B cell (primary cell): ENCODE results near the gene C2CD4A. TPM values are rescaled to one million over a fixed set of nuclear protein-coding genes. Genes with fewer than 3 reads are reported as not detected.

ENCODE experiments used
- ATAC-seq: fragments of 200-7000 bp; cut with Tn5 transposase; one replicate; pipeline ENCODE4 v1.10.0; 2021; ENCODE audit warnings: low read depth, mild to moderate bottlenecking, moderate number of reproducible peaks, moderate library complexity
- CTCF ChIA-PET: fragments of 350-600 bp; sonication (Branson Sonifier 250); formaldehyde crosslinking; loops from one replicate; lab custom pipeline; 2021; ENCODE audit warnings: antibody characterized with exemption, inconsistent platforms; lab: Charles Lee
- POLR2A ChIA-PET: fragments of 350-600 bp; sonication (Branson Sonifier 250); formaldehyde crosslinking; loops from one replicate; lab custom pipeline; 2021; ENCODE audit warnings: antibody characterized with exemption; lab: Charles Lee
- DNase-seq: peaks from one replicate; pipeline ENCODE4 v3.0.0; 2013
- H2AFZ ChIP-seq: 2 replicates; pipeline ENCODE4 v1.6.1; 2012; ENCODE audit warnings: mild to moderate bottlenecking, low read depth, low read length; ENCODE audit not compliant: insufficient read depth, poor library complexity, severe bottlenecking
- H3K27ac ChIP-seq, 2 donors: 1 replicate in 1 of 2; 2 replicates in 1 of 2; pipeline ENCODE4 v1.5.1; 2012 to 2013; ENCODE audit warnings: low read length in 2 of 2, mild to moderate bottlenecking in 2 of 2, moderate library complexity in 1 of 2
- H3K27me3 ChIP-seq, 4 experiments: fragments of 200-600 bp in 1 of 4; sonication (generic) in 1 of 4; replicated peaks in 1 of 4; 1 replicate in 2 of 4; 2 replicates in 2 of 4; pipeline versions ENCODE4 v1.6.1 to v1.7.0; 2013 to 2016; ENCODE audit warnings: low read length in 3 of 4, mild to moderate bottlenecking in 2 of 4, mixed read lengths in 1 of 4, moderate library complexity in 1 of 4; ENCODE audit not compliant: insufficient read depth in 4 of 4, control insufficient read depth in 3 of 4; ENCODE audit errors: control extremely low read depth in 1 of 4
- H3K36me3 ChIP-seq, 2 experiments: replicated peaks in 1 of 2; 1 replicate in 1 of 2; 2 replicates in 1 of 2; pipeline versions ENCODE4 v1.6.1 to v1.7.1; 2013; ENCODE audit warnings: low read length in 1 of 2; ENCODE audit not compliant: insufficient read depth in 2 of 2, control insufficient read depth in 1 of 2; ENCODE audit errors: control extremely low read depth in 1 of 2, extremely low read depth in 1 of 2
- H3K4me1 ChIP-seq, 2 donors: fragments of 200-600 bp in 1 of 2; sonication (generic) in 1 of 2; 1 replicate in 1 of 2; 2 replicates in 1 of 2; pipeline versions ENCODE4 v1.5.1 to v1.6.1; 2013 to 2017; ENCODE audit warnings: low read length in 2 of 2; ENCODE audit not compliant: control insufficient read depth in 2 of 2, insufficient read depth in 2 of 2
- H3K4me2 ChIP-seq: replicated peaks from 2 replicates; pipeline ENCODE3; 2012; ENCODE audit warnings: mild to moderate bottlenecking, low read depth, low read length; ENCODE audit not compliant: poor library complexity, severe bottlenecking
- H3K4me3 ChIP-seq, 5 experiments: fragments of 200-600 bp in 1 of 5; sonication (generic) in 1 of 5; 1 replicate in 3 of 5; 2 replicates in 2 of 5; pipeline versions ENCODE4 v1.5.1 to v1.7.0; 2011 to 2016; ENCODE audit warnings: low read length in 4 of 5, mild to moderate bottlenecking in 4 of 5, low read depth in 2 of 5, control low read depth in 1 of 5, moderate library complexity in 1 of 5; ENCODE audit not compliant: insufficient read depth in 1 of 5; ENCODE audit errors: control extremely low read depth in 1 of 5, extremely low read depth in 1 of 5
- H3K79me2 ChIP-seq: fragments of 200-600 bp; sonication (generic); one replicate; pipeline ENCODE4 v1.6.0; 2016; ENCODE audit warnings: low read length; ENCODE audit not compliant: control insufficient read depth, insufficient read depth
- H3K9ac ChIP-seq: fragments of 200-600 bp; sonication (generic); 2 replicates; pipeline ENCODE4 v1.6.1; 2017; ENCODE audit warnings: mild to moderate bottlenecking, low read length, moderate library complexity
- H3K9me3 ChIP-seq, 3 donors: one replicate each; pipeline versions ENCODE4 v1.6.1 to v1.7.1; 2013; ENCODE audit warnings: low read length in 2 of 3; ENCODE audit not compliant: control insufficient read depth in 2 of 3, insufficient read depth in 1 of 3; ENCODE audit errors: control extremely low read depth in 1 of 3
- H4K20me1 ChIP-seq: 2 replicates; pipeline ENCODE4 v1.6.0; 2012; ENCODE audit warnings: mild to moderate bottlenecking, low read length; ENCODE audit not compliant: insufficient read depth, control insufficient read depth, poor library complexity, severe bottlenecking
- H3K27ac Mint-ChIP-seq: one replicate; pipeline ENCODE4 v1.8.0; 2021; ENCODE audit warnings: mixed read lengths
- H3K27me3 Mint-ChIP-seq: one replicate; pipeline ENCODE4 v1.8.0; 2021; ENCODE audit warnings: mixed read lengths
- H3K4me1 Mint-ChIP-seq: one replicate; pipeline ENCODE4 v1.8.0; 2021; ENCODE audit warnings: mixed read lengths
- H3K4me3 Mint-ChIP-seq: one replicate; pipeline ENCODE4 v1.8.0; 2021; ENCODE audit warnings: mixed read lengths
- H3K9me3 Mint-ChIP-seq: one replicate; pipeline ENCODE4 v1.8.0; 2022; ENCODE audit warnings: mixed read lengths; ENCODE audit not compliant: insufficient read depth
- EZH2 ChIP-seq: IDR thresholded peaks from 2 replicates; pipeline ENCODE4 v1.6.1; 2012; ENCODE audit warnings: borderline replicate concordance, low read depth, mild to moderate bottlenecking, moderate library complexity, low read length; ENCODE audit not compliant: insufficient read depth, poor library complexity, severe bottlenecking
- WGBS: methylation state at CpG from one replicate; pipeline ENCODE4 v1.1.5; 2013; ENCODE audit warnings: missing lambda C conversion rate; ENCODE audit not compliant: insufficient coverage; 5-methylcytosine and 5-hydroxymethylcytosine counted together
- intact Hi-C: fragments of 100-400 bp; cut with micrococcal nuclease; formaldehyde crosslinking; loops from one replicate; pipeline ENCODE4 v1.10.0; 2022
- polyA plus RNA-seq: library from polyadenylated mRNA; depleted of rRNA; stranded (reverse); fragments of >200 nt; gene quantifications from 2 replicates; pipeline ENCODE4 v1.2.3, GENCODE V29; 2012
- total RNA-seq, 2 donors: library from RNA; stranded (reverse); fragments of 120-200 nt in 1 of 2; gene quantifications; 1 replicate in 1 of 2; 2 replicates in 1 of 2; pipeline versions ENCODE4 v1.2.3 to v1.2.4, GENCODE V29; 2013 to 2022
- TF ChIP-seq, protein P1 (sequence below): fragments of 200-600 bp; IDR thresholded peaks from one replicate; pipeline ENCODE4 v1.8.0; 2022; ENCODE audit warnings: antibody characterized with exemption, mild to moderate bottlenecking

C2CD4A gene
- total and polyA plus RNA-seq, 2 donors (not counting 1 experiment from before 2014, with no cell fraction given), result not detected

DNA sequence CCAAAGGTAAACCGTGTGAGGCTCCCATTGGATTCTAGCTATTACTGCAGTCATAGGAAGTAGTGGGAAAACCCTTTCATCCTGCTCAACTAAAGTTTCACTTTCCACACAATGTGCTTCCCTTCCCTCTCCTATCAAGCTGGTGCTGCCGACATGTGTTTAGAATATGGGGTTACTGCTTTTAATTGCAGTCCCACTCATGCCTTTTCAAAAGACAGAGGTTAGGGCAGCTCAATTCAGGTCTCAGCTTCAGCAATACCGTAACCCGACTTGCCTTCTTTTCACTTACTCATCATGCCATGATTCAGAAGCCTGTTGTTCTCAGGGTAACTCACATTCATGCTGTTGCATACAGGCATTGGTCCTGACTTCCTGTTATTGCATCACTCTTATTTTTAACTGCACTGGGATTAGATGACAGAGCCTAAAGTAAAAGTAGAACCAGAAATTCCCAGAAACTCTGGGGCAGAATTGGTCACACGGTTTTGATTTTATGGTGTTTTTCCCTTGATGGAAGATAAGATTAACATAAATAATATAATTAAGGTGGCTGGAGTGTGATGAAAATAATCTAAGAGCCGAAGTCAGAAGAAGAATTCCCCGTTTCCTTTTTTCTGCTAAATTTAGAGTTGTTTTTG is 52.6 kb downstream of the C2CD4A start:
- Mint-ChIP-seq H3K4me1 (peaks cover 5% of the 10 kb centered on the region), H3K27ac (no peak overlapping the region), H3K27me3 (peaks cover 15% of the 10 kb centered on the region), H3K4me3 (no peak overlapping the region), H3K9me3 (no peaks in the 10 kb centered on the region)
- Histone ChIP-seq H3K27me3 (peaks cover 0 to 6% (median 1%) of the 10 kb centered on the region in 4 experiments), H3K79me2 (no peaks in the 10 kb centered on the region), H4K20me1 (no peaks in the 10 kb centered on the region), H3K9ac (no peak overlapping the region), H3K9me3 (no peaks in the 10 kb centered on the region), H3K36me3 (no peaks in the 10 kb centered on the region), H3K4me2 (no peak overlapping the region), H3K27ac (no peak overlapping the region), H3K4me1 (no peaks in the 10 kb centered on the region), H3K4me3 (no peak overlapping the region), H2AFZ (no peak overlapping the region)
- ATAC-seq (no peak), DNase-seq (no peak)
- ChIA-PET CTCF (no interaction called here), POLR2A (no interaction called here)
- TF ChIP-seq EZH2, result no peak
- TF ChIP-seq, protein P1, sequence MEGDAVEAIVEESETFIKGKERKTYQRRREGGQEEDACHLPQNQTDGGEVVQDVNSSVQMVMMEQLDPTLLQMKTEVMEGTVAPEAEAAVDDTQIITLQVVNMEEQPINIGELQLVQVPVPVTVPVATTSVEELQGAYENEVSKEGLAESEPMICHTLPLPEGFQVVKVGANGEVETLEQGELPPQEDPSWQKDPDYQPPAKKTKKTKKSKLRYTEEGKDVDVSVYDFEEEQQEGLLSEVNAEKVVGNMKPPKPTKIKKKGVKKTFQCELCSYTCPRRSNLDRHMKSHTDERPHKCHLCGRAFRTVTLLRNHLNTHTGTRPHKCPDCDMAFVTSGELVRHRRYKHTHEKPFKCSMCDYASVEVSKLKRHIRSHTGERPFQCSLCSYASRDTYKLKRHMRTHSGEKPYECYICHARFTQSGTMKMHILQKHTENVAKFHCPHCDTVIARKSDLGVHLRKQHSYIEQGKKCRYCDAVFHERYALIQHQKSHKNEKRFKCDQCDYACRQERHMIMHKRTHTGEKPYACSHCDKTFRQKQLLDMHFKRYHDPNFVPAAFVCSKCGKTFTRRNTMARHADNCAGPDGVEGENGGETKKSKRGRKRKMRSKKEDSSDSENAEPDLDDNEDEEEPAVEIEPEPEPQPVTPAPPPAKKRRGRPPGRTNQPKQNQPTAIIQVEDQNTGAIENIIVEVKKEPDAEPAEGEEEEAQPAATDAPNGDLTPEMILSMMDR, result no peak
- intact Hi-C loops, result no loop called here
- 5% methylated on average over 2 of the region's 7 CpGs for WGBS

DNA sequence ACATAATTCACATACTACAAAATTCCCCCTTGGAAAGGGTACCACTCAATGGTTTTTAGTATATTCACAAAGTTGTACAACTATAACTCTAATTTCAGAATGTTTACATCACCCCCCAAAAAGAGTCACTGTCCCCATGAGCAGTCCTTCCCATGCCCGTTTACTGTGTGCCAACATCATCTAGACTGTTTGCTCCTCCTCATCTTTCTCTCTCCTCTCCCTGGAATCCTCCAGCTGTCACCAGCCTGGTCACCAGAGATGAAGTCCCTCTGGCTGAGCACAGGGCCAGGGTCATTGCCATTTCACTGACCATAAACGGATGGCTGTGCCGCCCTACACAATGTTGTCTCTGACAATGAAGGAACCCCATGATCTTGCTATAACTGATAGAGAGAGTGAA is 53.1 kb downstream of the C2CD4A start:
- DNase-seq, result no peak
- Histone ChIP-seq H3K27me3 (peaks cover 0 to 6% (median 1%) of the 10 kb centered on the region in 4 experiments), H4K20me1 (no peaks in the 10 kb centered on the region), H3K4me2 (no peak overlapping the region), H3K79me2 (no peaks in the 10 kb centered on the region), H3K4me3 (no peak overlapping the region), H2AFZ (no peak overlapping the region), H3K27ac (no peak overlapping the region), H3K9me3 (no peaks in the 10 kb centered on the region), H3K9ac (no peak overlapping the region), H3K36me3 (no peaks in the 10 kb centered on the region), H3K4me1 (no peaks in the 10 kb centered on the region)
- WGBS, result 85% methylated on average over 1 of the region's 3 CpGs
- ATAC-seq, result no peak
- POLR2A ChIA-PET, result no interaction called here
- TF ChIP-seq, protein P1, result no peak
- no peak for TF ChIP-seq EZH2
- H3K9me3 Mint-ChIP-seq, result no peaks in the 10 kb centered on the region
- H3K4me3 Mint-ChIP-seq, result no peak overlapping the region
- CTCF ChIA-PET, result no interaction called here
- H3K4me1 Mint-ChIP-seq, result peaks cover 8% of the 10 kb centered on the region
- H3K27ac Mint-ChIP-seq, result no peak overlapping the region
- intact Hi-C loops, result no loop called here
- H3K27me3 Mint-ChIP-seq, result peaks cover 15% of the 10 kb centered on the region
